Measurements from ENCODE around the gene GOLGA1. TPM values are rescaled to one million over a fixed set of nuclear protein-coding genes. Genes with fewer than 3 reads are reported as not detected.

The GOLGA1 gene
- total and polyA plus RNA-seq, 4 donors = 17.8 to 21.7 (median 18.9) TPM

DNA sequence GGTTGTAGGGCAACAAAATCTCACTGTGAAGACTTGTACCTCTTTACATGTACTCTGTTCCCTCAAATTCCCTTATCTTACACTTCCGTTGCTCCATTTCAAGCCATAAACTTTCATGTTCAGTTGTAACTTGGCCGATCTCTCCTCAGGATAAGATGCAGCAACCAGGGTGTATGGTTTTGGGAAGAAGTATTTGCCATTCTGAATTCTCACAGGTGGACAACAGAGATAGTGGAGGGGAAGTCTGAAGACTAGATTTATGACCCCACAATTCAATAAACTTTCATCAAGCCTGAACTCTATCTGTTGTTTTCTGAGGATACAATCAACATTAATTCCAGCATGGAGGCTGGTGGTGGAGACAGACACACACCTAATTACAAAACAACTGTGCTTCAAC lies 27.5 kb downstream of the GOLGA1 start:
- WGBS (ENCODE audit: insufficient coverage) = no CpG with 5 or more reads among the region's 2 CpGs

DNA sequence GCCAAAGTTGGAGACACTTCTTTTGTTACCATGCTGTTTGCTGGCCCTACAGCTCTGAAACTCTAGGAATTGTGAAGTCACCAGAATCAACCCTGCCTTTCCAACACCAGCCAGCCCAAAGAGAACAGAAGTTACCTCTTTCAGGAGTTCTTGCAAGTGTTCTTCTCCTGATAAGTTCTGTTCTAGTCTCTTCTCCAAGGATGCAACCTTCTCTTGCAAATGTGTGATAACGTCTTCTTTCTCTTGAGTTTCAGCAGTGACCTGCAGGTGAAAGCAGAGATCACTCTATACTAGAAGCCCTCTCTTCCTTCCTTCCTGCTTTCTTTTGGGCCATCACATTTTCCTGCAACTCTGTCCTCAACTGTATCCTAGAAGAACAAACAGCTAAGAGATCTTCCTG lies 29.1 kb downstream of the GOLGA1 start:
- 91% methylated on average over 1 of the region's 1 CpG for WGBS (ENCODE audit: insufficient coverage)
- H3K27ac ChIP-seq (ENCODE audit: low read depth, low read length) = no peak overlapping the region
- no peaks in the 10 kb centered on the region for H3K27me3 ChIP-seq (ENCODE audit: control insufficient read depth, insufficient read depth, low read length)
- peaks cover 35% of the 10 kb centered on the region for H3K36me3 ChIP-seq (ENCODE audit: control insufficient read depth, insufficient read depth, low read length)
- DNase-seq (ENCODE audit: low read depth in 4 of 6, low spot score in 6 of 6) = no peak
- H3K9me3 ChIP-seq (ENCODE audit: control insufficient read depth, insufficient read depth, low read length) = no peaks in the 10 kb centered on the region
- no peak overlapping the region for H3K4me3 ChIP-seq (ENCODE audit: low read depth, low read length)
- no peaks in the 10 kb centered on the region for H3K4me1 ChIP-seq (ENCODE audit: control insufficient read depth, insufficient read depth, low read length)

More for the DNA sequence above, 27.5 kb downstream of the GOLGA1 start:
- no peak for DNase-seq (ENCODE audit: low read depth in 4 of 6, low spot score in 6 of 6)
- no peaks in the 10 kb centered on the region for H3K27me3 ChIP-seq (ENCODE audit: control insufficient read depth, insufficient read depth, low read length)
- no peaks in the 10 kb centered on the region for H3K4me1 ChIP-seq (ENCODE audit: control insufficient read depth, insufficient read depth, low read length)
- H3K4me3 ChIP-seq (ENCODE audit: low read depth, low read length) = no peak overlapping the region
- H3K9me3 ChIP-seq (ENCODE audit: control insufficient read depth, insufficient read depth, low read length) = no peaks in the 10 kb centered on the region
- H3K36me3 ChIP-seq (ENCODE audit: control insufficient read depth, insufficient read depth, low read length) = peaks cover 35% of the 10 kb centered on the region
- H3K27ac ChIP-seq (ENCODE audit: low read depth, low read length) = no peak overlapping the region

DNA sequence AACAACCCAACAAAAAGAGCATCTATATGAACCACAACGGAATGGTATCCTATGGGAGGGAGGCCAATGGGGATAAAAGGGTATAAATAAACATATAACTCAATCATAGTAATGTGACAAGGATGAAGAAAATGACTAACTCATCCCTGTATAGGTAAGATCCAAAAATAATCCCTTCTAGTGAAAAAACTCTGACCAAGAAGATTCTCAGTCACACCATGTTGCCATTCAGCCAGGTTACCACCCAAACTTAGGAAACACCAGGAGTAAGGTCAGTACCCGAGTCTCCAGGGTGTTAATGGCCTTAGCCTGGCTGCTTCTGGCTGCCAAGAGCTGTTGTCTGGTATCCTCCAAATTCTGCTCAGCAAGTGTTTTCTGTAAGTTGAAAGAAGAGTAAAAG lies 32.8 kb downstream of the GOLGA1 start:
- no peak overlapping the region for H3K4me3 ChIP-seq (ENCODE audit: low read depth, low read length)
- no peaks in the 10 kb centered on the region for H3K9me3 ChIP-seq (ENCODE audit: control insufficient read depth, insufficient read depth, low read length)
- no peaks in the 10 kb centered on the region for H3K4me1 ChIP-seq (ENCODE audit: control insufficient read depth, insufficient read depth, low read length)
- no peak overlapping the region for H3K27ac ChIP-seq (ENCODE audit: low read depth, low read length)
- no CpG with 5 or more reads among the region's 2 CpGs for WGBS (ENCODE audit: insufficient coverage)
- no peaks in the 10 kb centered on the region for H3K27me3 ChIP-seq (ENCODE audit: control insufficient read depth, insufficient read depth, low read length)
- H3K36me3 ChIP-seq (ENCODE audit: control insufficient read depth, insufficient read depth, low read length) = peaks cover 42% of the 10 kb centered on the region
- no peak for DNase-seq (ENCODE audit: low read depth in 4 of 6, low spot score in 6 of 6)

DNA sequence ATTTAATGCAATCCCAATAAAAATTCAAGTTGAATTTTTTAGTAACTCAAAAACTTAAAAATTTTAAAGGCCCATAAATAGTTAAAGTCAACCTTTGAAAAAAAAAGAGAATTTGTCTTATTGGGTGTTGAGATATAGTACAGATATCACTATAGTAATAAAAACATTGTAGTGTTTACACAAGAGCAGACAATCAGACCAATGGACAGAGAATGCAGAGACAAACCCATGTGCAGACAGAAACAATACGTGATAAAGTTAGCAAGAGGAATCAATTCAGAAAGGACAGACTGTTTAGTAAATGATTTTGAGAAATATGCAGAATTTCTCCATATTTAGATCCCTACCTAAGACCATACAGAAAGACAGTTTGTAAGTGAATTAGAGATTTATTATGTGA lies 33.9 kb downstream of the GOLGA1 start:
- Histone ChIP-seq H3K27me3 (ENCODE audit: control insufficient read depth, insufficient read depth, low read length) (no peaks in the 10 kb centered on the region), H3K4me1 (ENCODE audit: control insufficient read depth, insufficient read depth, low read length) (no peaks in the 10 kb centered on the region), H3K36me3 (ENCODE audit: control insufficient read depth, insufficient read depth, low read length) (peaks cover 45% of the 10 kb centered on the region), H3K4me3 (ENCODE audit: low read depth, low read length) (no peak overlapping the region), H3K27ac (ENCODE audit: low read depth, low read length) (no peak overlapping the region), H3K9me3 (ENCODE audit: control insufficient read depth, insufficient read depth, low read length) (no peaks in the 10 kb centered on the region)
- no CpG with 5 or more reads among the region's 1 CpG for WGBS (ENCODE audit: insufficient coverage)
- DNase-seq (ENCODE audit: low read depth in 4 of 6, low spot score in 6 of 6) = no peak

DNA sequence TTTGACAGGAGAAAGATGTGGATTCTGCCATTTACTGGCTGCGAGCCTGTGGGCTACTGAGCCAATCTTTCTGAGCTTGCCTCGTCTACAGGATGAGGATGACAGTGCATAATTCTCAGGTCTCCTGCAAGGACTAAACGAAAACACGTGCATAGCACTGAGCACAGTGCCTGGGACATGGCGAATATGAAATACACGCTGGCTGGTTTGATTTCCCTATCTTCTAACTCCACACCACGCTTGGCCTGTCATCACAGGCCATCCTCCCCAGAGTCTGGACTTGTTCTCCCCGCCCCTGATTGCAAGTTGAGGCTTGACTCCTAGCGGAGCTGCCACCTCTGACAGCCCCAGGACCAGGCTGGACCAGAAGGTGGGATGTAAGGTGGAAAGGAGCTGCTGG lies 41.0 kb downstream of the GOLGA1 start:
- H3K4me1 ChIP-seq (ENCODE audit: control insufficient read depth, insufficient read depth, low read length) = peaks cover 4% of the 10 kb centered on the region
- H3K27ac ChIP-seq (ENCODE audit: low read depth, low read length) = no peak overlapping the region
- no peaks in the 10 kb centered on the region for H3K27me3 ChIP-seq (ENCODE audit: control insufficient read depth, insufficient read depth, low read length)
- no peaks in the 10 kb centered on the region for H3K9me3 ChIP-seq (ENCODE audit: control insufficient read depth, insufficient read depth, low read length)
- no peak for DNase-seq (ENCODE audit: low read depth in 4 of 6, low spot score in 6 of 6)
- WGBS (ENCODE audit: insufficient coverage) = 96% methylated on average over 7 of the region's 9 CpGs
- no peak overlapping the region for H3K4me3 ChIP-seq (ENCODE audit: low read depth, low read length)
- H3K36me3 ChIP-seq (ENCODE audit: control insufficient read depth, insufficient read depth, low read length) = peaks cover 62% of the 10 kb centered on the region

DNA sequence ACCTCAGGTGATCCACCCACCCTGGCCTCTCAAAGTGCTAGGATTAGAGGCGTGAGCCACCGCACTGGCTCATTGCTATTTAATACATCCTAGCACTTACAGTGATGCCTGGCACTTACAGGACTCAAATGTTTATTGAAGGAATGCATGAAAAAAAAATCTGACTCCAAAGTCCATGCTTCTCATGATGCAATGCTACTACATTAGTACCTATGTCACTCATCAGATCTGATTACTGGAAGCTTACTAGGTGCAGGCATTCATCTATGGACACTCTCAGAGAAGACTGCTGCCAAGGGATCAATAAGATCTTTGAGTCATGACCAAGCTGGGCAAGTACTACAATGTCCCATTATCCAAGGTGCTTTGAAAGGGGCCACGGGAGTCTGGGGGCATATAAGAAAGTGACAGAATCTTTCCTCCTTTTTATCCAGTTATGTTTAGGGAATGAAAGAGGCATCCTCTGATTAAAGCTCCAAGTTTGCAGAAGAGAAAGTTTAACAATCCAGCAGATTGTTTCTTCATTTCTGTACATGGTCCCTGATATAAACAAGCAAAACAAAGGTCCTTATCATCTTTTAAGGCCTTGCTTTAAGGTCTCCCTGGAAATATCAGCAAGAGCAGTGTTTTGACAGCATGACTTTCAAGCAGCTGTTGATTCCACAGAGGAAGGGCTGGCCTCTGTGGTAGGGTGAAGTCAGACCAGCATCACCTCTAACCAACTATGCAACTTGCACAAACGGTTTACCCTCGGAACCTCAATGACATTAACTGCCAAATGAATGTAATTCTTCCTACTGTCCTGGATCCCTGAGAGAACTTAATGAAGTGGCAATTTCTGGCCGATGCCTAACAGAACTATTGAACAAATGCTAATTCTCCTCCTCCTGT lies 43.1 kb downstream of the GOLGA1 start:
- peaks cover 56% of the 10 kb centered on the region for H3K36me3 ChIP-seq (ENCODE audit: control insufficient read depth, insufficient read depth, low read length)
- WGBS (ENCODE audit: insufficient coverage) = 20% methylated on average over 1 of the region's 6 CpGs
- H3K27ac ChIP-seq (ENCODE audit: low read depth, low read length) = no peak overlapping the region
- peaks cover 9% of the 10 kb centered on the region for H3K4me1 ChIP-seq (ENCODE audit: control insufficient read depth, insufficient read depth, low read length)
- no peak overlapping the region for H3K4me3 ChIP-seq (ENCODE audit: low read depth, low read length)
- DNase-seq (ENCODE audit: low read depth in 4 of 6, low spot score in 6 of 6) = peak in 1 of 6 donors; percentile 20
- H3K27me3 ChIP-seq (ENCODE audit: control insufficient read depth, insufficient read depth, low read length) = no peaks in the 10 kb centered on the region
- no peaks in the 10 kb centered on the region for H3K9me3 ChIP-seq (ENCODE audit: control insufficient read depth, insufficient read depth, low read length)

DNA sequence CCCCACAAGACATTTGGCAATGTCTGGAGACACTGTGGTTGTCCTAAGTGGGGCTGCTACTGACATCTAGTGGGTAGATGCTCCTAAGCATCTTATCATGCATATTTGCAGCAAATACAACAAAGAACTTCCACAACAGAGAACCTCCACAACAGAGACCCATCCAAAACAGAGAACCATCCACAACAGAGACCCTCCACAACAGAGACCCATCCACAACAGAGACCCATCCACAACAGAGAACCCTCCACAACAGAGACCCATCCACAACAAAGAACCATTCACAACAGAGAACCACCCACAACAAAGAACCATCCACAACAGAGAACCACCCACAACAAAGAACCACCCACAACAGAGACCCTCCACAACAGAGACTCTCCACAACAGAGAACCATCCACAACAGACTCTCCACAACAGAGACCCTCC lies 46.1 kb downstream of the GOLGA1 start:
- H3K27me3 ChIP-seq (ENCODE audit: control insufficient read depth, insufficient read depth, low read length) = no peaks in the 10 kb centered on the region
- peaks cover 9% of the 10 kb centered on the region for H3K4me1 ChIP-seq (ENCODE audit: control insufficient read depth, insufficient read depth, low read length)
- H3K4me3 ChIP-seq (ENCODE audit: low read depth, low read length) = no peak overlapping the region
- no peaks in the 10 kb centered on the region for H3K9me3 ChIP-seq (ENCODE audit: control insufficient read depth, insufficient read depth, low read length)
- peaks cover 61% of the 10 kb centered on the region for H3K36me3 ChIP-seq (ENCODE audit: control insufficient read depth, insufficient read depth, low read length)
- no peak overlapping the region for H3K27ac ChIP-seq (ENCODE audit: low read depth, low read length)
- DNase-seq (ENCODE audit: low read depth in 4 of 6, low spot score in 6 of 6) = peak in 5 of 6 donors; percentile 13 to 83 (median 28)

DNA sequence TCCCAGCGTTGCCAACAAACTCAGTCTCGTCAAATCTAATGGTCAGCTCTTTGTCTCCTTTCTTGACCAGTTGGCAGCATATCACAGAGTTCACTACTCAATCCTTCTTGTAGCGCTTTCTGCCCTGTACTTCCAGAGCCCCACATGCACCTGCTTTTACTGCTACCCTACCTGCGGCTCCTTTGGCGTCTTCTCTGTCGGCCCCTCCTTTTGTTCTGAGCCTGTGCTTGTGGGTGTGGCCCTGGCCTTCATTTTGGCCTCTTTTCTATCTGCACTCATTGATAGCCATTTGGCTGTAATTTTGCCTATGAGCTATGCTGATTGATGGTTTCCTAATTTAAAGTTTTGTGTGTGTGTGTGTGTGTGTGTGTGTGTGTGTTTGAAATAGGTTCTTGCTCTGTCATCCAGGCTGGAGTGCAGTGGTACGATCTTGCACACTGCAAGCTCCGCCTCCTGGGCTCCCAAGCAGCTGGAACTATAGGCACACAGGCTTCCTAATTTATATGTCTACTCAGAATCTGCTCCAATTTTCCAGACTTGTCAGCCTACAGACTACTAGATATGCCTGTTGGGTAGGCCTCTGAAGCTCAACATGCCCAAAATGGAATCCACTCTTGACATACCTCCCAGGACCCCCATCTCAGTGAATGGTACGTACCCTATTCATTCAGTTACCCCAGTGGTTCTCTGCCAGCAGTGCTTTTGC lies 46.7 kb downstream of the GOLGA1 start:
- H3K9me3 ChIP-seq (ENCODE audit: control insufficient read depth, insufficient read depth, low read length) = no peaks in the 10 kb centered on the region
- 76% methylated on average over 7 of the region's 9 CpGs for WGBS (ENCODE audit: insufficient coverage)
- no peak overlapping the region for H3K4me3 ChIP-seq (ENCODE audit: low read depth, low read length)
- no peaks in the 10 kb centered on the region for H3K27me3 ChIP-seq (ENCODE audit: control insufficient read depth, insufficient read depth, low read length)
- peak in 1 of 6 donors; percentile 21 for DNase-seq (ENCODE audit: low read depth in 4 of 6, low spot score in 6 of 6)
- no peak overlapping the region for H3K27ac ChIP-seq (ENCODE audit: low read depth, low read length)
- H3K36me3 ChIP-seq (ENCODE audit: control insufficient read depth, insufficient read depth, low read length) = peaks cover 63% of the 10 kb centered on the region
- H3K4me1 ChIP-seq (ENCODE audit: control insufficient read depth, insufficient read depth, low read length) = peaks cover 9% of the 10 kb centered on the region

DNA sequence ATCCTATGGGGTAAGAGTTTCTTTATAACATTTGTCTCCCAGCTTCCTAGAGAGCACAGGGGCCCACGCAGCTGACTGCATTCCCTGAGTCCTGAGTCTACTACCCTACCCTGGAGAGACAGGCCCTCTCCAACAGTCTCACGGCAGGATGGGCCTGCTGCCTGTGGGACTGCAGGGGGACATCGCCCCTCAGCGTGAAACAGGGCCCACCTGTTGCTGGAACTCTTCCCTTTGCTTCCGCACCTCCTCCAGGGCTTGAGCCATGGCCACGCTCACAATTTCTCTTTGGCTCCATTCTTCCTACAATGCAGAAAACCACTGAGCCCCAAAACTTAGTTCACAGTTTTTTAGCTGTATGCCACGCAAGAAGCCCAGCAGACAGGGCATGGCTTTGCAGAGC lies 50.7 kb downstream of the GOLGA1 start:
- Histone ChIP-seq H3K9me3 (ENCODE audit: control insufficient read depth, insufficient read depth, low read length) (no peaks in the 10 kb centered on the region), H3K36me3 (ENCODE audit: control insufficient read depth, insufficient read depth, low read length) (peaks cover 78% of the 10 kb centered on the region), H3K27ac (ENCODE audit: low read depth, low read length) (no peak overlapping the region), H3K27me3 (ENCODE audit: control insufficient read depth, insufficient read depth, low read length) (no peaks in the 10 kb centered on the region), H3K4me1 (ENCODE audit: control insufficient read depth, insufficient read depth, low read length) (peaks cover 5% of the 10 kb centered on the region), H3K4me3 (ENCODE audit: low read depth, low read length) (no peak overlapping the region)
- WGBS (ENCODE audit: insufficient coverage) = 98% methylated on average over 7 of the region's 7 CpGs
- no peak for DNase-seq (ENCODE audit: low read depth in 4 of 6, low spot score in 6 of 6)
